Measurements from ENCODE around the gene ACOT11.
A peak's percentile ranks its signal among the peaks of the same experiment; 100 is the strongest.
"Not testable (repeated sequence)": the region's sequence is repeated elsewhere in the genome, so short reads cannot be mapped to it uniquely, and the experiment has no call there.

ACOT11 gene

GRCh38 chr1:54536656-54537055, 11.4 kb upstream of the ACOT11 start:
- not testable (repeated sequence) for DNase-seq (ENCODE audit: low read depth in 2 of 3, low spot score in 2 of 3)

- no peak for DNase-seq (ENCODE audit: low read depth in 2 of 3, low spot score in 2 of 3)
These were observed 10.4 kb upstream of the ACOT11 start for GRCh38 chr1:54537611-54538010.

GRCh38 chr1:54538538-54538937, 9.5 kb upstream of the ACOT11 start:
- DNase-seq (ENCODE audit: low read depth in 2 of 3, low spot score in 2 of 3) = no peak

GRCh38 chr1:54540582-54541295, 7.3 kb upstream of the ACOT11 start:
- DNase-seq (ENCODE audit: low read depth in 2 of 3, low spot score in 2 of 3) = no peak

- DNase-seq (ENCODE audit: low read depth in 2 of 3, low spot score in 2 of 3) = peak; percentile 17 to 50 (median 38)
These were observed 5.7 kb upstream of the ACOT11 start for GRCh38 chr1:54542120-54542961.

- no peak for DNase-seq (ENCODE audit: low read depth in 2 of 3, low spot score in 2 of 3)
These were observed 5.0 kb upstream of the ACOT11 start for GRCh38 chr1:54542962-54543539.

GRCh38 chr1:54543729-54544496, 4.1 kb upstream of the ACOT11 start:
- DNase-seq (ENCODE audit: low read depth in 2 of 3, low spot score in 2 of 3) = no peak

- no peak for DNase-seq (ENCODE audit: low read depth in 2 of 3, low spot score in 2 of 3)
These were observed 2.0 kb upstream of the ACOT11 start for GRCh38 chr1:54545916-54546635.

GRCh38 chr1:54546651-54547401, 1.2 kb upstream of the ACOT11 start:
- DNase-seq (ENCODE audit: low read depth in 2 of 3, low spot score in 2 of 3) = no peak

- no peak for DNase-seq (ENCODE audit: low read depth in 2 of 3, low spot score in 2 of 3)
These were observed 489 bp downstream of the ACOT11 start for GRCh38 chr1:54548389-54549044.

GRCh38 chr1:54549181-54549924, 1.3 kb downstream of the ACOT11 start:
- no peak for DNase-seq (ENCODE audit: low read depth in 2 of 3, low spot score in 2 of 3)

- DNase-seq (ENCODE audit: low read depth in 2 of 3, low spot score in 2 of 3) = no peak
These were observed 3.9 kb downstream of the ACOT11 start for GRCh38 chr1:54551891-54552290.

GRCh38 chr1:54553602-54554313, 5.7 kb downstream of the ACOT11 start:
- no peak for DNase-seq (ENCODE audit: low read depth in 2 of 3, low spot score in 2 of 3)

GRCh38 chr1:54556110-54556509, 8.1 kb downstream of the ACOT11 start:
- no peak for DNase-seq (ENCODE audit: low read depth in 2 of 3, low spot score in 2 of 3)

- no peak for DNase-seq (ENCODE audit: low read depth in 2 of 3, low spot score in 2 of 3)
These were observed 9.8 kb downstream of the ACOT11 start for GRCh38 chr1:54557671-54558355.

- DNase-seq (ENCODE audit: low read depth in 2 of 3, low spot score in 2 of 3) = no peak
These were observed 10.5 kb downstream of the ACOT11 start for GRCh38 chr1:54558434-54559030.

- DNase-seq (ENCODE audit: low read depth in 2 of 3, low spot score in 2 of 3) = no peak
These were observed 11.1 kb downstream of the ACOT11 start for GRCh38 chr1:54559111-54559548.
